HG02840 (cell line): ENCODE measurements around the gene NUTM1.
"Not testable (repeated sequence)": the region's sequence is repeated elsewhere in the genome, so short reads cannot be mapped to it uniquely, and the experiment has no call there.

Experiments
- ATAC-seq: cut with Tn5 transposase; IDR thresholded peaks from one replicate; pipeline ENCODE4 v1.9.1; 2021; ENCODE audit warnings: mild to moderate bottlenecking, moderate library complexity, moderate number of reproducible peaks; ENCODE audit not compliant: unreplicated experiment, low FRiP score

NUTM1 gene

DNA sequence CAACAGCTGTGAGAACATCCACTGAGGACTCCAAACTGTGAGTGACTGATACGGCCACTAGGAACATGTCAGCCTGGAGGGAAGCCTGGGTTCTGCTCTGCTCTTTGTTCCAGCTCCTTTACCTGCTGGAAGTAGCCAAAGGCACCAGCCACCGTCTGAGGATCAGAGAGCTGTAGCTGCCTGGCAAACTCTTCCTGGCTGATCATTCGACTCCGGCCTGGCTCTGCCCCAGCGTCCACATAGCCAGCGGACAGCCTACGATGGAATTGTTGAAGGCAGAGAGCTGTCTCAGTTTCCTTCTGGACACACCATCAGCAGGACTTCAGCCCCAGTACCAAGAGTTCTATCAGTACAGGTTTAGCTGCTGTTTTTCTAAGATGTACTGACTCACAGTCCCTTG, 18.2 kb downstream of the NUTM1 start:
- no peak for ATAC-seq

DNA sequence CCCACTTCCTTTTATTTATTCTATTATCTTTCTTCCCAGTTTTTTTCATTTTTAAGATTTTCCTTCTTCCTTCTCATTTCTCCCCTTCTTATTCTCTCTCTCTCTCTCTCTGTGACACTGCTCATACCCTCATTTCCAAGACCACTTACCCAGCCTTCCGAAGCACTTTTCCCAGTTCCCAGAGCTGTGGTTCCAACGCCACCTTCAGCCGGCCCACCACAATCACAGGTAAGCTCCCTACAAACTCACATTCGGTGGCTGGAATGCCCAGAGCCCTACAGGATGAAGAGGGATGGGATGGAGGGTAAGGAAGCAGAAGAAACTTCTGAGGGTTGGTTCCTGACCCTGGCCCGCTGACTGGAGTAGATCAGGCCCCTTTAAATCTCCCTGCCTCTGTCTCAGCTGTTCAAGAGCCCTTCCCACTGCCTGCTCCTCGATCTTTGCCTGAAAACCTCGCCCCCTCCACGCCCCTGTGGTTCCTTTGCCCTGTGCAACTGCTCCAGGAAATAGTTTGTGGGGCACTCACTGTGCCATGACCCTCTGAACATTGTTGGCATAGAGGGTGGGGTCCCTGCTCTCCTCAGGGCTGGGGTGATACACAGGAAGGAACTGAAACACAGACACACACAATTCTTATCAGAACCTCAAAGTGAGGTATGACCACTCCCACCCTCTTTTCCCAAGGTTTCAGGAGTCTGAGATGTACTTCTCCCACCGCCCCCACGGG, 19.1 kb downstream of the NUTM1 start:
- ATAC-seq: no peak

DNA sequence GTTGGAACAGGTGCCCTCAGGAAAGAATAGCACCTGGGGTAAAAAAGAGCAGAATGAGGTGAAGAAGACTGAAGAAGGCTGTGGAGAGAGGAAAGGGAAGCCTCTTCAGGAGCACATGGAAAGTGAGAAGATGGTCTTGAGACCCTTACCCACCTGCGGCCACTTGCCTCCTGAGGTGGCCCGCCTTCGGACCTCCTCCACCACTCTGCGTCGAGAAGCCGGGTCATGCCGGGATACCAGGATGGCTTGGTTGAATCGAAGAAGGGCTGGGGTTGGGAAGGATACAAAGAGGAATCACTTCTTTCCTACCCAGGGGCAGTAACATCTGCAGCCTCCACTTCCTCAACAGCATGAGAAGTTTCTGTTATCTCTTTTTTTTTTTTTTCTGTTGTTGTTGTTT, 20.9 kb downstream of the NUTM1 start:
- ATAC-seq: no peak

- no peak for ATAC-seq
These were observed 22.1 kb downstream of the NUTM1 start for GRCh38 chr15:34365091-34365825.

- no peak for ATAC-seq
These were observed 22.7 kb downstream of the NUTM1 start for GRCh38 chr15:34365836-34366235.

GRCh38 chr15:34366271-34367065, 23.4 kb downstream of the NUTM1 start:
- ATAC-seq: no peak

DNA sequence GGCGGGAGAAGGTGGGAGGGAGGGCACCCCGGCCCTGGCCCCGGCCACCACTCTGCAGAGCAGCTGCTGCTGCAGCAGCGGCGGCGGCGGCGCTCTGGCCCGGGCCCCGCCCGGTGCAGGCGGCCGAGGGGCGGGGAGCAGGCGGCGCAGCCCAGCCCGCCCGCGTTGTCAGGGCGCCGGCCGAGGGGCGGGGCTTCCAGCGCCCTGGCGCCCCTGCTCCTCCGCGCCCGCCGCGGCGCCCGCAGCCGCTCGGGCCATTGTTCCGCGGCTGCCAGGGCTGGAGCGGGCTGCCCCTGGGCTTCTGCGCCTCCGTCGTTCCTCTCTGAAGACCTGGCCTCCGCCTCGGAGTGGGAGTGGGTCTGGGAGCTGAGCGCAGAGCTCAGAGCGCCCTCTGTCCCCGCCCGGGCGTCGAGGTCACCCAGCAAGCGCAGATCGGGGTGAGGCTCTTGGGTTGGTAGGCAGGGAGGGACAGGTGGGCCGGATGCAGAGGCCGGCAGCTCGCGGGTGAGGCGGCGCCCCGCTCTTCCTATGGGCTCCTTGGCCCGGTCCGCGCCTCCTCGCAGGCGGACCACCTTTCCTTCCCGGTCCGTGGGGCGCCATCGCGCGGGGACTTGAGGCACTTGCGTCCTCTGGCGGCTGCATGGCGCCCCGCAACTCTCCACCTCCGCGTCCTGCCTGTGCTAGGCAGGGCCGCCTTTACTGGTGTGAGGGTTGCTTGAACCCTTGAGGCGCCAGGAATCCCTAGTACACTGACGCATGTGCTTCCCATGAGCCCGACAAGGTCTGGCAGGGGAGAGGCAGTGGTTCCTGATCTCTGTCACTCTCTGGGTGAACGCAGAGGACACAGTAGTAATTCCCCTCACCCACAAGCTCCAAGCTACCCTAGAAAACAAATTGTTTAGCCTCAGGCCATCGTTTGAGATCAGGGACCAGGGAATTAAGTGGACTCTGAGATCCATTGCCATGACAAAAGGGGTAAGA, 24.3 kb downstream of the NUTM1 start, which contains the start of gene LPCAT4:
LPCAT4 (minus strand) TSS at position 96 of the 981 bp plus-strand sequence. CDS start 96 bp downstream, outside the sequence.
- ATAC-seq: peak; percentile 79

- no peak for ATAC-seq
These were observed 27.0 kb downstream of the NUTM1 start for GRCh38 chr15:34370129-34370528.

DNA sequence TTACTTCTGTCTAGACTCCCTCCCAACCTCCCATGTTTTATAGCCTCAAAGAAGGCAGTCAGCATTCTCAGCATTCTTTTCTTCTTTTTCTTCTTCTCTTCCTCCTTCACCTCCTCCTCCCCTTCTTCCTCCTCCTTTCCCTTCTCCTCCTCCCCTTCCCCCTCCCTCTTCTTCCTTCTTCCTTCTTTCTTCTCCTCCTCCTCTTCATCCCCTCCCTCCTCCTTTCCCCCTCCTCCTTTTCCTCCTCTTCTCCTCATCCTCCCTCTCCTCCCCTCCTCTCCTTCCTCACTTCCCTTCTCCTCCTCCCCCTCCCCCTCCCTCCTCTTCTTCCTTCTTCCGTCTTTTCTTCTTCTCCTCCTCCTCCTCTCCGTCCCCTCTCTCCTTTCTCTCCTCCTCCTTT, 27.5 kb downstream of the NUTM1 start:
- no peak for ATAC-seq

GRCh38 chr15:34373951-34374350, 30.8 kb downstream of the NUTM1 start:
- ATAC-seq: no peak

GRCh38 chr15:34374816-34375215, 31.7 kb downstream of the NUTM1 start:
- no peak for ATAC-seq

DNA sequence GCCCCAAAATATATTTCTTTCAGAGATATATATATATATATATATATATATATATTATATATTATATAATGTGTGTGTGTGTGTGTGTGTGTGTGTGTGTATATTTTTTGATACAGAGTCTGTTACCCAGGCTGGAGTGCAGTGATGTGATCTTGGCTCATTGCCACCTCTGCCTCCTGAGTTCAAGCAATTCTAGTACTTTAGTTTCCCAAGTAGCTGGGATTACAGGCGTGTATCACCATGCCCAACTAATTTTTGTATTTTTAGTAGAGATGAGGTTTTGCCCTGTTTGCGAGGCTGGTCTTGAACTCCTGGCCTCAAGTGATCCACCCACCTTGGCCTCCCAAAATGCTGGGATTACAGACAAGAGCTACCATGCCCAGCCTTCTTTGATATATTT, 32.4 kb downstream of the NUTM1 start:
- not testable (repeated sequence) for ATAC-seq

DNA sequence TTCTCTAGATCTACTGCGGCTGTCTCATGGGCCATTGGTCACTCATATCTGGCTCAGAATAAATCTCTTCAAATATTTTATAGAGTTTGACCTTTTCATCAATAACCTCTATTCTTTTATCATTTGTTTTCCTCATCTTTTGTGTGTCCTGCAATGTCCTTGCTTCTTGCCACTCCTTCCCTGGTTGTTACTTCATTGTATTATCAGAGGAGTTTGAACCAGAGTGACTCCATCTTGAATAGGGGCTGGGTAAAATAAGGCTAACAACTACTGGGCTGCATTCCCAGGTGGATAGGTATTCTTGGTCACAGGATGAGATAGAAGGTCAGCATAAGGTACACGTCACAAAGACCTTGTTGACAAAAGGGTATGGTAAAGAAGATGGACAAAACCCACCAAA, 33.7 kb downstream of the NUTM1 start:
- ATAC-seq: no peak

DNA sequence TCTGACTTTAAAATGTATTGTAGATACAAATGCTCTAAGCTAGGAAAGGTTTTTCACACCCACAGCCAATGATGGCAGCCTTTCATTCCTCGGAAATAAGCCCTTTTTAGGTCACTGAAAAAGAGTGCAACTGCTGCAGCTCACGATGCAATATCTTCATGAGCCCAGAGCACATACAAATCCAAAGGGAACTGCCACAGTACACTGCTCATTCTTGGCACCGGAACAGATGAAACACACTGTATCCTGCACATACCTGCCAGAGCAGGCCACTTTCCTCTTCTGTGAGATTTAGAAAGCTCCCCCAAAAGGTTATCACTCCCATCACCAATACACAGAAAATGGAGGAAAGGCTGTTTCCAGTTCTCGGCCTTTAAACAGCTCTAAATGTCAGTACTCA, 37.4 kb downstream of the NUTM1 start:
- not testable (repeated sequence) for ATAC-seq

DNA sequence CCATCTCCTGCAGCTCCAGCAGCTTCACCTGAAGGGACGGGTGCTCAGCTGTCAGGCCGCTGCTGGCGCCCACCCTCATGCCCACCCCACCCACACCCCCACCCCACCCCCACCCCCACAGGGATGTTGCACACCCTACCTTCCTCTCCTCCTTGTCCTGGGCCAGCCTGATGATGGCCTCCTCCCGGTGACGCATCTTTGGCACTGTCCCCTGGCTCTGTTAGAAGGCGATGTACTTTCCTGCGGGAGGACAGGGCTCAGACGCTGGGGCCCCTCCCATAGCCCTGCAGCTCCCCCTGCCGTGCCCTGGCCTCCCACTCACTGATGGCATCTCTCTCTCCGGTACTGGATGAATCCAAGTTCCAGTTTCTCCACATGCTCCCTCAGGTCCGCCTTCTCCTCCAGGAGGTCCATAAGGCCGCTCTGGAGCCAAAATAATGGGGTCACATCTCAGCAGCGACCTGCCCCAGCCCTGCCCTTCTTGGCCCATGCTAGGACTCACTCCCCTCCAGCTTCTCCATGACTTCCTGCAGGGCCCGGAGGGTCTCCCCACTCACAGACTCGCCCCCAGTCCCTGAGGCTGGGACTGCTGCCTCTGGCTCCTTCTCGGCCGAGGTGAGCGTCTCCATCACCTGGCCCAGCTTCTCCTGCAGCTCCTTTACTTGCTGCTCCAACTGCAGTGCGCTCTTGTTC, 38.9 kb downstream of the NUTM1 start:
- not testable (repeated sequence) for ATAC-seq

GRCh38 chr15:34389594-34390086, 46.5 kb downstream of the NUTM1 start:
- ATAC-seq: not testable (repeated sequence)

GRCh38 chr15:34392981-34393380, 49.9 kb downstream of the NUTM1 start:
- not testable (repeated sequence) for ATAC-seq

GRCh38 chr15:34397637-34398259, 54.6 kb downstream of the NUTM1 start:
- ATAC-seq: not testable (repeated sequence)

GRCh38 chr15:34403160-34403598, 60.1 kb downstream of the NUTM1 start:
- peak; percentile 68 for ATAC-seq
